ENCODE results near the gene PSD4.

Gene PSD4

GRCh38 chr2:113169002-113169530 is 4.7 kb upstream of the PSD4 start:
- DNase-seq: peak; percentile 58

- DNase-seq: no peak
These were observed 4.2 kb upstream of the PSD4 start for GRCh38 chr2:113169586-113169985.

- no peak for DNase-seq
These were observed 2.3 kb upstream of the PSD4 start for GRCh38 chr2:113171334-113172075.

- no peak for DNase-seq
These were observed 840 bp upstream of the PSD4 start for GRCh38 chr2:113172721-113173541.

GRCh38 chr2:113174376-113174750 is 592 bp downstream of the PSD4 start:
- no peak for DNase-seq

- peak; percentile 78 for DNase-seq
These were observed 1.4 kb downstream of the PSD4 start for GRCh38 chr2:113175042-113175628.

GRCh38 chr2:113175736-113176695 is 2.2 kb downstream of the PSD4 start:
- peak; percentile 64 for DNase-seq

- no peak for DNase-seq
These were observed 3.1 kb downstream of the PSD4 start for GRCh38 chr2:113176696-113177355.

- DNase-seq: no peak
These were observed 4.4 kb downstream of the PSD4 start for GRCh38 chr2:113178069-113178746.

- DNase-seq: peak; percentile 72
These were observed 5.1 kb downstream of the PSD4 start for GRCh38 chr2:113178891-113179290.

- no peak for DNase-seq
These were observed 5.8 kb downstream of the PSD4 start for GRCh38 chr2:113179446-113180045.

- DNase-seq: peak; percentile 56
These were observed 6.6 kb downstream of the PSD4 start for GRCh38 chr2:113180131-113180946.

- peak; percentile 44 for DNase-seq
These were observed 7.7 kb downstream of the PSD4 start for GRCh38 chr2:113181258-113182051.

GRCh38 chr2:113182471-113183260 is 8.9 kb downstream of the PSD4 start:
- DNase-seq: no peak

GRCh38 chr2:113183264-113183663 is 9.5 kb downstream of the PSD4 start:
- no peak for DNase-seq

GRCh38 chr2:113183703-113184102 is 9.9 kb downstream of the PSD4 start:
- no peak for DNase-seq

- no peak for DNase-seq
These were observed 10.9 kb downstream of the PSD4 start for GRCh38 chr2:113184531-113185230.
